Spinal cord (tissue), 10 donors: ENCODE data around the gene LAP3. TPM values are rescaled to one million over a fixed set of nuclear protein-coding genes. Genes with fewer than 3 reads are reported as not detected.
"Not testable (repeated sequence)": the region's sequence is repeated elsewhere in the genome, so short reads cannot be mapped to it uniquely, and the experiment has no call there.

Experiments used
- DNase-seq, 6 donors: peaks; one replicate each; pipeline versions ENCODE4 v3.0.0 to v3.0.0-alpha.2; 2013 to 2015; ENCODE audit warnings: low spot score in 6 of 6, low read depth in 4 of 6
- H3K27ac ChIP-seq: one replicate; pipeline ENCODE4 v1.5.1; 2013; ENCODE audit warnings: low read depth, low read length, control low read depth
- H3K27me3 ChIP-seq: one replicate; pipeline ENCODE4 v1.6.1; 2013; ENCODE audit warnings: low read length; ENCODE audit not compliant: control insufficient read depth, insufficient read depth
- H3K36me3 ChIP-seq: one replicate; pipeline ENCODE4 v1.6.1; 2013; ENCODE audit warnings: low read length; ENCODE audit not compliant: control insufficient read depth, insufficient read depth
- H3K4me1 ChIP-seq: one replicate; pipeline ENCODE4 v1.6.1; 2013; ENCODE audit warnings: low read length; ENCODE audit not compliant: control insufficient read depth, insufficient read depth
- H3K4me3 ChIP-seq: one replicate; pipeline ENCODE4 v1.5.1; 2013; ENCODE audit warnings: low read depth, low read length, control low read depth
- H3K9me3 ChIP-seq: one replicate; pipeline ENCODE4 v1.6.1; 2013; ENCODE audit warnings: low read length; ENCODE audit not compliant: control insufficient read depth, insufficient read depth
- WGBS: methylation state at CpG from one replicate; pipeline ENCODE4 v1.1.5; 2013; ENCODE audit warnings: missing lambda C conversion rate; ENCODE audit not compliant: insufficient coverage; 5-methylcytosine and 5-hydroxymethylcytosine counted together
- polyA plus RNA-seq, 2 donors: library from polyadenylated mRNA; unstranded; fragments of 120-200 nt; gene quantifications; one replicate each; pipeline ENCODE4 v1.2.1, GENCODE V29; 2013; ENCODE audit not compliant: insufficient read length in 2 of 2
- total RNA-seq, 2 donors: library from RNA; depleted of rRNA in 1 of 2; stranded (reverse); fragments of 120-200 nt in 1 of 2; fragments of >200 nt in 1 of 2; gene quantifications; one replicate each; pipeline versions ENCODE4 v1.2.3 to v1.2.4, GENCODE V29; 2013 to 2014
- donor health status: healthy.

The LAP3 gene
- total and polyA plus RNA-seq, 4 donors = 54.6 to 76.6 (median 66.6) TPM

GRCh38 chr4:17560065-17560673 is 16.8 kb upstream of the LAP3 start:
- Histone ChIP-seq H3K36me3 (no peaks in the 10 kb centered on the region), H3K27ac (no peak overlapping the region), H3K4me3 (no peak overlapping the region), H3K9me3 (no peaks in the 10 kb centered on the region), H3K27me3 (no peaks in the 10 kb centered on the region), H3K4me1 (no peaks in the 10 kb centered on the region)
- 96% methylated on average over 5 of the region's 6 CpGs for WGBS
- DNase-seq = no peak

DNA sequence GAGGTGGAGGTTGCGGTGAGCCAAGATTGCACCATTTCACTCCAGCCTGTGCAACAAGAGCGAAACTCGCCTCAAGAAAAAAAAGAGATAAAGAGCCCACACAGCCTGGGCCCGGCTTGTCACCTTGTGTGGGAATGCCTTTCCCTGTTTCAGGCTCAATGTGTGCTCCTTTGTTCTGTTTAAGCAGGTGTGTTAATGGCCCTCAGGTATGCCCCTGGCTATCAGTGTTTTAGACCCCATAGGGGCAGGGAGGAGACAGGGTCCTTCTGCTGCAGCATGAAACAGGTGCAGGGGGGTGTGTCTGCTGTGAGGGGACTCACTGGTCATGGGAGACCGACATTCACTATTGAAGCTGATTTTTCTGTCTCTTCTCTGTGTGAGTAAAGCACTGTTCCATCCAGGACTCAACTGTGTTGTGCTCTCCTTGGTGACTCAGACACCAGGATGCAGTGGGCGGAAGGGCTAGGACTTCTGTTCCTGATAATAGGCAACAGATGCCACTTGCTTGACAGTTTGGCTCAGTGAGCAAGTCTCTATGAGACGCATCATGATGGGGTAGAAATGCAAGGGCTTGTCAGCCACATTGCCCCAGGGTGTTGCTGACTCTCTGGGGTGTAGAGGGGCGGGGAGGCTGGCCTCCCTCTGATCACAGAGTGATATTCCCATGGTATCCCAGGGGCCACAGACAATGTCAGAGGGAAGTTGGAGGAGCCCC is 15.6 kb upstream of the LAP3 start:
- H3K36me3 ChIP-seq = no peaks in the 10 kb centered on the region
- H3K27me3 ChIP-seq = no peaks in the 10 kb centered on the region
- no peak for DNase-seq
- H3K9me3 ChIP-seq = no peaks in the 10 kb centered on the region
- H3K4me3 ChIP-seq = no peak overlapping the region
- no peak overlapping the region for H3K27ac ChIP-seq
- 85% methylated on average over 7 of the region's 8 CpGs for WGBS
- H3K4me1 ChIP-seq = no peaks in the 10 kb centered on the region

DNA sequence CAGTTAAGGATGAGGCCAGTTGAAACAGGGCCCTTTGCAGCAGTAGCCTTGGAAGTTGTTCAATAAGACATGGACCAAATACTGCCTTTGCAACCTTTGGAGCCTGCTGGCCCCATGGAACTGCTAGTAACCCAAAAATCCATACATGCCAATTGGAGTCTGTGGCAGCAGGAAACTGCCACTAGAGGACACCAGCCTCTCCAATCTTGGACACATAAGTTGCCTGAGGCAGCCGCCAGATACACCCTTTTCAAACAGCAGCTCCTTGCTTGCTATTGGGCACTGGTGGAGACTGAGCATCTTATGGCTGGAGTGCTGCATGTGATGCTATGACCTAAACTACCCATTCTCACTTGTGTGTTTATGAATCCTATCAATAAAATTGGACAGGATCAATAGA is 14.8 kb upstream of the LAP3 start:
- no peaks in the 10 kb centered on the region for H3K36me3 ChIP-seq
- H3K27ac ChIP-seq = no peak overlapping the region
- no peaks in the 10 kb centered on the region for H3K27me3 ChIP-seq
- no peaks in the 10 kb centered on the region for H3K4me1 ChIP-seq
- 50% methylated on average over 1 of the region's 1 CpG for WGBS
- no peak overlapping the region for H3K4me3 ChIP-seq
- DNase-seq = no peak
- no peaks in the 10 kb centered on the region for H3K9me3 ChIP-seq

- no peak for DNase-seq
- H3K4me3 ChIP-seq = no peak overlapping the region
- H3K4me1 ChIP-seq = no peaks in the 10 kb centered on the region
- no peaks in the 10 kb centered on the region for H3K9me3 ChIP-seq
- H3K27me3 ChIP-seq = no peaks in the 10 kb centered on the region
- 90% methylated on average over 3 of the region's 3 CpGs for WGBS
- H3K36me3 ChIP-seq = no peaks in the 10 kb centered on the region
- H3K27ac ChIP-seq = no peak overlapping the region
Observed at GRCh38 chr4:17565846-17566245, 11.2 kb upstream of the LAP3 start.

DNA sequence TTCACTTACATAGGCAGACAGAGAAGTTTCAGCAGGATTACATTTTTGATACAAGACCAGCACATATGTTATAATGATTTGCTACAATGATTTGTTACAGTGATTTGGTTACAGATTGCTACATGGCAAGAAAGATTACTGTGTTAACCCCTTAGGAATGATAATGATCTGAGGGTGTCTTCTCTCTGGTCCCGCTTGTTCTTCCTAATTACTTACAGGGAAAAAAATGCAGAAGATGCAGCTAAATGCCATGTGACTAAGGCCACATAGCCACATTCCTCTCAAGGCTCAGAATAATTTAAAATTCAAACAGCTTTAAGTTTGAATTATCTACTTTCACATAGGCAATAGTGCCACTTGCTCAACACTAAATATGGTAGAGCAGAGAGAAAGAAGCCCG is 9.7 kb upstream of the LAP3 start:
- no peaks in the 10 kb centered on the region for H3K4me1 ChIP-seq
- no CpG with 5 or more reads among the region's 2 CpGs for WGBS
- no peak for DNase-seq

DNA sequence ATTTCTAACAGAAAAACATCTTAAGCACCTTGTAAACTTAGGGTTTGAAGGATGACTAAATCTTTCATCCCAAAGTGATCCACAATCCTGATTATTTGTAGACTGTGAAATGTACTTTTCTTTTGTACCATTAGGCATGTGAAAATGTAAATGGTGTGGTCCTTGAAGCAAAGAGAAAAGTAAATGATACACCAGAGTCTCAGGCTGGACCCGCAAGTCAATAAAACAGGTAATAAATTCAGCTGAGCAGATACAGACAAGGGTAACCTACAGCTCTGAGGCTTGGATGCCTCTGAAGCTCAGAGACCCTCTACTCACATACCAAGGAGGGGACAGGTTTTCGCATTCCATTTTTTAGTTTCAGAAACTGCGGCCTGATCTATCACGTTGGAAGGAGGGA is 2.8 kb upstream of the LAP3 start:
- H3K4me1 ChIP-seq = peaks cover 19% of the 10 kb centered on the region
- no peaks in the 10 kb centered on the region for H3K36me3 ChIP-seq
- no peaks in the 10 kb centered on the region for H3K27me3 ChIP-seq
- H3K4me3 ChIP-seq = no peak overlapping the region
- DNase-seq = no peak
- no peak overlapping the region for H3K27ac ChIP-seq
- H3K9me3 ChIP-seq = no peaks in the 10 kb centered on the region
- WGBS = 80% methylated on average over 1 of the region's 4 CpGs

More for the DNA sequence above, 9.7 kb upstream of the LAP3 start:
- Histone ChIP-seq H3K27ac (no peak overlapping the region), H3K9me3 (no peaks in the 10 kb centered on the region), H3K27me3 (no peaks in the 10 kb centered on the region), H3K36me3 (no peaks in the 10 kb centered on the region), H3K4me3 (no peak overlapping the region)

DNA sequence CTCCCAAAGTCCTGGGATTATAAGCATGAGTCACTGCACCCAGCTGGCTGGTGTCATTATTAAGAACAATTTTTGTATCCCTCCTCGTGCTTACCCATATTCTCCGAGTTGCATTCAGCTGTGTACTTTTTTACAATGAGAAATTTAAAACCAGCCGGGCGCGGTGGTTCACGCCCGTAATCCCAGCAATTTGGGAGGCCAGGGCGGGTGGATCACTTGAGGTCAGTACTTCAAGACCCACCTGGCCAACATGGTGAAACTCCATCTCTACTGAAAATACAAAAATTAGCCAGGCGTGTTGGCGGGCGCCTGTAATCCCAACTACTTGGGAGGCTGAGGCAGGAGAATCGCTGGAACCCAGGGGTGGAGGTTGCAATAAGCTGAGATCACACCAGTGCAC is 1.8 kb upstream of the LAP3 start:
- not testable (repeated sequence) for DNase-seq, H3K27me3 ChIP-seq, H3K4me3 ChIP-seq, H3K9me3 ChIP-seq, H3K36me3 ChIP-seq, H3K27ac ChIP-seq
- peaks cover 19% of the 10 kb centered on the region for H3K4me1 ChIP-seq
- WGBS = 98% methylated on average over 8 of the region's 12 CpGs

GRCh38 chr4:17577665-17578481 is 875 bp downstream of the LAP3 start:
- WGBS = 3% methylated on average over 29 of the region's 33 CpGs

DNA sequence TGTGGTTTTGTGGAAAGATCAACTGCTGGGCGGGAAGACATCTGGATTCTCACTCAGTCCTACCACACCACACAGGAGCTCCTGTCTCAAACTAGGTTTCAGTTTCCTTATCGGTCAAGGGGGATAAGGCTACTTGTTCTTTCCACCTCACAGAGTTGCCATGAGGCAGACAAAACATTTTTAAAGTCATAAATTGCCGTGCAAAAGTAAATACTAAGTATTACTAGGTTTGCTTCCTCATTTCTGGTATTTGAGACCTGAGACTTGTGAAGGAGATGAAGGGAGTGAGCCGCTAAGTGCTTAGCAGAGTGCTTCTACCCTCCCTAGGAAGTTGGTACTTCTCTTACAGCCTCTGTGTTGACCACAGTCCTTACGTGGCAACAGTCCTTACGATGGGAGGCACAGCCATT is 1.5 kb downstream of the LAP3 start:
- Histone ChIP-seq H3K4me1 (peaks cover 21% of the 10 kb centered on the region), H3K27me3 (no peaks in the 10 kb centered on the region), H3K36me3 (peaks cover 3% of the 10 kb centered on the region), H3K9me3 (no peaks in the 10 kb centered on the region), H3K27ac (peak overlapping the region; percentile 25), H3K4me3 (peak overlapping the region; percentile 82)
- no peak for DNase-seq
- 92% methylated on average over 2 of the region's 6 CpGs for WGBS

More at GRCh38 chr4:17577665-17578481, 875 bp downstream of the LAP3 start:
- peaks cover 19% of the 10 kb centered on the region for H3K4me1 ChIP-seq
- H3K27ac ChIP-seq = peak overlapping the region; percentile 94
- no peaks in the 10 kb centered on the region for H3K27me3 ChIP-seq
- H3K9me3 ChIP-seq = no peaks in the 10 kb centered on the region
- peak overlapping the region; percentile 82 for H3K4me3 ChIP-seq
- H3K36me3 ChIP-seq = no peaks in the 10 kb centered on the region
- no peak for DNase-seq
